CD4-positive, alpha-beta T cell treated with Interleukin-4 for 4 hours (primary cell): Measurements from ENCODE around the gene CHCHD3.

Experiments used
- DNase-seq: peaks from one replicate; pipeline ENCODE4 v3.0.0-alpha.2; 2020

Gene CHCHD3

GRCh38 chr7:132797152-132797551 is 284.7 kb downstream of the CHCHD3 start:
- no peak for DNase-seq

- no peak for DNase-seq
Measured at GRCh38 chr7:132793474-132793873, 288.4 kb downstream of the CHCHD3 start.

GRCh38 chr7:132791036-132791435 is 290.9 kb downstream of the CHCHD3 start:
- no peak for DNase-seq

- DNase-seq: no peak
Measured at GRCh38 chr7:132790104-132790503, 291.8 kb downstream of the CHCHD3 start.

GRCh38 chr7:132789281-132789680 is 292.6 kb downstream of the CHCHD3 start:
- no peak for DNase-seq

GRCh38 chr7:132785870-132786269 is 296.0 kb downstream of the CHCHD3 start:
- no peak for DNase-seq

GRCh38 chr7:132784406-132784805 is 297.5 kb downstream of the CHCHD3 start:
- DNase-seq: no peak

- no peak for DNase-seq
Measured at GRCh38 chr7:132783824-132784223, 298.1 kb downstream of the CHCHD3 start.

GRCh38 chr7:132782777-132783640 is 298.9 kb downstream of the CHCHD3 start:
- no peak for DNase-seq

- no peak for DNase-seq
Measured at GRCh38 chr7:132780822-132781221, 301.1 kb downstream of the CHCHD3 start.

GRCh38 chr7:132779164-132779563 is 302.7 kb downstream of the CHCHD3 start:
- no peak for DNase-seq

- DNase-seq: no peak
Measured at GRCh38 chr7:132778761-132779160, 303.1 kb downstream of the CHCHD3 start.

- no peak for DNase-seq
Measured at GRCh38 chr7:132777956-132778355, 303.9 kb downstream of the CHCHD3 start.

GRCh38 chr7:132777414-132777813 is 304.5 kb downstream of the CHCHD3 start:
- DNase-seq: no peak

GRCh38 chr7:132776048-132776620 is 305.8 kb downstream of the CHCHD3 start:
- no peak for DNase-seq

- no peak for DNase-seq
Measured at GRCh38 chr7:132773527-132773956, 308.3 kb downstream of the CHCHD3 start.

GRCh38 chr7:132771301-132771730 is 310.6 kb downstream of the CHCHD3 start:
- peak; percentile 28 for DNase-seq

GRCh38 chr7:132770055-132770454 is 311.8 kb downstream of the CHCHD3 start:
- DNase-seq: no peak

- DNase-seq: no peak
Measured at GRCh38 chr7:132769280-132769679, 312.6 kb downstream of the CHCHD3 start.

GRCh38 chr7:132768099-132768498 is 313.8 kb downstream of the CHCHD3 start:
- DNase-seq: no peak

- DNase-seq: no peak
Measured at GRCh38 chr7:132767378-132767777, 314.5 kb downstream of the CHCHD3 start.

- no peak for DNase-seq
Measured at GRCh38 chr7:132766660-132767059, 315.2 kb downstream of the CHCHD3 start.

GRCh38 chr7:132765861-132766260 is 316.0 kb downstream of the CHCHD3 start:
- DNase-seq: no peak

GRCh38 chr7:132764762-132765161 is 317.1 kb downstream of the CHCHD3 start:
- DNase-seq: no peak
